Osteocyte (in vitro differentiated cells): Measurements from ENCODE around the gene TRPV2. TPM values are rescaled to one million over a fixed set of nuclear protein-coding genes. Genes with fewer than 3 reads are reported as not detected.

Experiments used
- DNase-seq: peaks from one replicate; pipeline ENCODE4 v3.0.0; 2021; ENCODE audit warnings: mixed read lengths; ENCODE audit not compliant: unreplicated experiment; ENCODE audit errors: extremely low spot score
- H3K27ac Mint-ChIP-seq: one replicate; pipeline ENCODE4 v1.8.0; 2021; ENCODE audit warnings: mild to moderate bottlenecking, mixed read lengths; ENCODE audit not compliant: unreplicated experiment
- H3K27me3 Mint-ChIP-seq: one replicate; pipeline ENCODE4 v1.8.0; 2021; ENCODE audit warnings: mixed read lengths; ENCODE audit not compliant: unreplicated experiment
- H3K36me3 Mint-ChIP-seq: one replicate; pipeline ENCODE4 v1.8.0; 2021; ENCODE audit warnings: mixed read lengths; ENCODE audit not compliant: unreplicated experiment
- H3K4me1 Mint-ChIP-seq: one replicate; pipeline ENCODE4 v1.8.0; 2021; ENCODE audit warnings: mixed read lengths; ENCODE audit not compliant: unreplicated experiment
- H3K4me3 Mint-ChIP-seq: one replicate; pipeline ENCODE4 v1.8.0; 2021; ENCODE audit warnings: mild to moderate bottlenecking, moderate library complexity, mixed read lengths; ENCODE audit not compliant: unreplicated experiment
- H3K9me3 Mint-ChIP-seq: one replicate; pipeline ENCODE4 v1.8.0; 2021; ENCODE audit warnings: mixed read lengths; ENCODE audit not compliant: unreplicated experiment
- CTCF ChIP-seq: fragments of 200-600 bp; sonication (generic); IDR thresholded peaks from 2 replicates; pipeline ENCODE4 v1.5.0; 2021; ENCODE audit warnings: antibody characterized with exemption, mild to moderate bottlenecking, moderate library complexity
- total RNA-seq: library from RNA; stranded (reverse); gene quantifications from 2 replicates; pipeline ENCODE4 v1.2.1, GENCODE V29; 2021

The TRPV2 gene
- total RNA-seq, 1 donor from 2014 or later = 1.3 TPM

- DNase-seq = no peak
Measured at GRCh38 chr17:16478649-16479048, 63.3 kb downstream of the TRPV2 start.

GRCh38 chr17:16479264-16479663, 63.9 kb downstream of the TRPV2 start:
- H3K27me3 Mint-ChIP-seq = no peaks in the 10 kb centered on the region
- H3K4me1 Mint-ChIP-seq = peaks cover 18% of the 10 kb centered on the region
- no peak overlapping the region for H3K27ac Mint-ChIP-seq
- H3K36me3 Mint-ChIP-seq = no peaks in the 10 kb centered on the region
- TF ChIP-seq CTCF = no peak
- H3K9me3 Mint-ChIP-seq = no peaks in the 10 kb centered on the region
- no peak for DNase-seq
- no peak overlapping the region for H3K4me3 Mint-ChIP-seq

More at GRCh38 chr17:16478649-16479048, 63.3 kb downstream of the TRPV2 start:
- Mint-ChIP-seq H3K27ac (no peak overlapping the region), H3K36me3 (no peaks in the 10 kb centered on the region), H3K4me1 (peaks cover 21% of the 10 kb centered on the region), H3K27me3 (no peaks in the 10 kb centered on the region), H3K4me3 (no peak overlapping the region), H3K9me3 (no peaks in the 10 kb centered on the region)
- TF ChIP-seq CTCF = no peak

- Mint-ChIP-seq H3K27ac (no peak overlapping the region), H3K4me1 (peaks cover 24% of the 10 kb centered on the region), H3K9me3 (no peaks in the 10 kb centered on the region), H3K4me3 (no peak overlapping the region), H3K27me3 (no peaks in the 10 kb centered on the region), H3K36me3 (no peaks in the 10 kb centered on the region)
- no peak for TF ChIP-seq CTCF
- no peak for DNase-seq
Measured at GRCh38 chr17:16480995-16481394, 65.6 kb downstream of the TRPV2 start.

GRCh38 chr17:16482253-16482652, 66.9 kb downstream of the TRPV2 start:
- TF ChIP-seq CTCF = no peak
- peaks cover 32% of the 10 kb centered on the region for H3K4me1 Mint-ChIP-seq
- no peaks in the 10 kb centered on the region for H3K9me3 Mint-ChIP-seq
- no peaks in the 10 kb centered on the region for H3K36me3 Mint-ChIP-seq
- DNase-seq = no peak
- no peak overlapping the region for H3K4me3 Mint-ChIP-seq
- no peaks in the 10 kb centered on the region for H3K27me3 Mint-ChIP-seq
- no peak overlapping the region for H3K27ac Mint-ChIP-seq

GRCh38 chr17:16483021-16483645, 67.8 kb downstream of the TRPV2 start:
- Mint-ChIP-seq H3K4me1 (peaks cover 29% of the 10 kb centered on the region), H3K36me3 (no peaks in the 10 kb centered on the region), H3K9me3 (no peaks in the 10 kb centered on the region)

More at GRCh38 chr17:16483021-16483645, 67.8 kb downstream of the TRPV2 start:
- no peak for DNase-seq
- no peaks in the 10 kb centered on the region for H3K27me3 Mint-ChIP-seq
- TF ChIP-seq CTCF = no peak
- H3K4me3 Mint-ChIP-seq = no peak overlapping the region
- no peak overlapping the region for H3K27ac Mint-ChIP-seq
